ENCODE results near the gene QSER1. TPM values are rescaled to one million over a fixed set of nuclear protein-coding genes. Genes with fewer than 3 reads are reported as not detected.

The QSER1 gene
- total and polyA plus RNA-seq, 9 of the 15 experiments (the other 6 are each of a cell fraction or from before 2014, with no cell fraction given) = 5.8 to 33.6 (median 22.3) TPM

GRCh38 chr11:32940865-32941264 lies 48.3 kb downstream of the QSER1 start (continued):
- TF ChIP-seq CREB3L1 (IDR thresholded peaks at IDR 0.05; ENCODE audit: borderline replicate concordance, low read depth) (no peak), CBX8 (IDR thresholded peaks at IDR 0.05; ENCODE audit: borderline replicate concordance, extremely low read depth, low read depth, low read length, poor library complexity, severe bottlenecking) (no peak), RBM34 (IDR thresholded peaks at IDR 0.05; ENCODE audit: borderline replicate concordance, insufficient read depth, low read length) (no peak), ZNF592 (IDR thresholded peaks at IDR 0.05) (no peak), TARDBP (IDR thresholded peaks at IDR 0.05) (no peak), ZBTB26 (CRISPR knock-in tag; IDR thresholded peaks at IDR 0.05) (no peak), ZNF551 (CRISPR knock-in tag; IDR thresholded peaks at IDR 0.05) (no peak), ELF2 (CRISPR knock-in tag; IDR thresholded peaks at IDR 0.05) (no peak), BRD9 (IDR thresholded peaks at IDR 0.05; ENCODE audit: low read depth, partially characterized antibody) (no peak), JUNB (CRISPR knock-in tag; conservative IDR thresholded peaks at IDR 0.05) (no peak)
